Activated CD4-positive, alpha-beta T cell treated with anti-CD3 and anti-CD28 coated beads for 1 hour (primary cell): Measurements from ENCODE around the gene DUSP5.
A peak's percentile ranks its signal among the peaks of the same experiment; 100 is the strongest.

ENCODE experiments used
- DNase-seq: peaks from one replicate; pipeline ENCODE4 v3.0.0-alpha.2; 2020

DUSP5 gene

DNA sequence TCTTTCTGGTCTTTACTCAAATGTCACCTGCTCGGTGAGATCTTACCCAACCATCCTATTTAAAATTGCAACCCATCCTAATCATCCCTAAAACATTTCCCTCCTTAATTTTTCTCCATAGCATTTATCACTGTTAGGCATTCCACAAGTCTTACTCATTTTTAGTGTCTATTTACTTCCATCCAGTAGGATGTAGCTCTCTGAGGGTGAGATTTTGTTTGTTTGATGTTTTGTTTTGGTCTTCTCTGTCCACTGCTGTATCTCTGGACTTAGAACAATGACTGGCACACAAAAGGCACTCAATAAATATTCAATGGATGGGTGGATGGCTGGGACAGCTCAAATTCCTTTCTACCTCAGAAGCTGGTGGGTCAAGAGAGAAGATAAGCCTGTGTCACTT, 15.8 kb upstream of the DUSP5 start:
- no peak for DNase-seq

DNA sequence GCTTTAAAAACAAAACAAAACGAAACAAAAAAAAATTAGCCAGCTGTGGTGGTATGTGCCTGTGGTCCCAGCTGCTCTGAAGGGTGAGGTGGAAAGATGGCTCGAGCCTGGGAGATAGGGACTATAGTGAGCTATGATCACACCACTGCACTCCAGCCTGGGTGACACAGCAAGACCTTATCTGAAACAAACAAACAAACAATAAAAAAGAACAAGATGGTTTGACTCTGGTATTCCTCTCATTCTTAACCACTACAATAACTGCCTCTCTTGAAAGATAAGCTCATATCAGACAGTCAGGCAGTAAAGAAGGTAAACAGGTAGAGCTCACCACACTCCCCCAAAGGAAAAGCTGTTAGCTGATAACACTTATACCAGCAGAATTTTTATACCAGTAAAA, 14.1 kb upstream of the DUSP5 start:
- DNase-seq, result no peak

DNA sequence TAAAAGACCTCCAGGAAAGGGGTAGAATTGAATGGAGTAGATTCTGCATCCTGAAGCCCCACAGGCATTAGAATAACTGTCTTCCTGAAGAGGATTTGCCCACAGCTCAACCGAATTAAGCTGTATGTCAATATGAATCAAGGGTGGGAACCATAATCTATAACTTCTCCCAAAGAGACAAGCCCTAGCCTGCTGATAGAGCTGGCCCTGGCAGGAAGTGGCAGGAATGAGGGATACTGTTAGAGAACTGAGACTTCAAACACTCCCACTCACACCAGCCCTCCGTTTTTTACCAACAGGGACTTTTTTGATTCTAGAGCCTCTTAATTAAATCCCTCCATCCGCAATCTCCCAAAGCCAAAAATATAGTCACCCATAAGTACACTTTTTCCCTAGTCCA, 12.2 kb upstream of the DUSP5 start:
- DNase-seq, result no peak

DNA sequence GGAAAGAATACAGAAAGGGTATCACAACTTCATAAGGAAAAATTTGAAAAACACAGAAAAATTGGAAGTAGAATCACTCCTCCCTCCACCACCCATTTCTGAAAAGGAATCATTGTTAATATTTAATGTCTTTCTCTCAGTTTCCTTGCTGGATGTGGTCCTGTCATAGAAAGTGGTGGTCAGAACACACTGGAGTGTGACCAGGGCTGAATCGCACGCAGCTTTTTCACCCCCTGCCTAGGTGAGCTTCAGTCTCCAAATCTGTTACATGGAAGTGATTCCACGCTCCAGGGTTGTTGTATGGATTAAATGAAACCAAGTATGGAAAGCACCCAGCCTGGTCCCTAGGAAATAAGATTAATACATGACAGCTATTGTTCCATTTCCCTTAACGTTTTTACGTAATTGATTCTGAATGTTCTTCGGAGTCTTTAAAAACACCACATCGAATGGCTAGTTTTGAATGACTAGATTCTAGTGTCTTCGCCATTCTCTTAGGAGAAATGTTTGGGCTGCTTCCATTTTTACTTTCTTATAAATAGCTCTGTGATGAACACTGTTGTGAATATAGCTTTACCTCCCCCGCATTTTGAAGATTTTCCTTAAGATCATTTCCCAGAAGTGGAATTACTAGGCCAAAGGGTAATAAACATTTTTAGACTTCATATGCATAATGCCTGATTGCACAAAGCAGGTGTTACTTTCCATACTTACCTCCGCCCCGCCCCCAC, 10.9 kb upstream of the DUSP5 start:
- no peak for DNase-seq

DNA sequence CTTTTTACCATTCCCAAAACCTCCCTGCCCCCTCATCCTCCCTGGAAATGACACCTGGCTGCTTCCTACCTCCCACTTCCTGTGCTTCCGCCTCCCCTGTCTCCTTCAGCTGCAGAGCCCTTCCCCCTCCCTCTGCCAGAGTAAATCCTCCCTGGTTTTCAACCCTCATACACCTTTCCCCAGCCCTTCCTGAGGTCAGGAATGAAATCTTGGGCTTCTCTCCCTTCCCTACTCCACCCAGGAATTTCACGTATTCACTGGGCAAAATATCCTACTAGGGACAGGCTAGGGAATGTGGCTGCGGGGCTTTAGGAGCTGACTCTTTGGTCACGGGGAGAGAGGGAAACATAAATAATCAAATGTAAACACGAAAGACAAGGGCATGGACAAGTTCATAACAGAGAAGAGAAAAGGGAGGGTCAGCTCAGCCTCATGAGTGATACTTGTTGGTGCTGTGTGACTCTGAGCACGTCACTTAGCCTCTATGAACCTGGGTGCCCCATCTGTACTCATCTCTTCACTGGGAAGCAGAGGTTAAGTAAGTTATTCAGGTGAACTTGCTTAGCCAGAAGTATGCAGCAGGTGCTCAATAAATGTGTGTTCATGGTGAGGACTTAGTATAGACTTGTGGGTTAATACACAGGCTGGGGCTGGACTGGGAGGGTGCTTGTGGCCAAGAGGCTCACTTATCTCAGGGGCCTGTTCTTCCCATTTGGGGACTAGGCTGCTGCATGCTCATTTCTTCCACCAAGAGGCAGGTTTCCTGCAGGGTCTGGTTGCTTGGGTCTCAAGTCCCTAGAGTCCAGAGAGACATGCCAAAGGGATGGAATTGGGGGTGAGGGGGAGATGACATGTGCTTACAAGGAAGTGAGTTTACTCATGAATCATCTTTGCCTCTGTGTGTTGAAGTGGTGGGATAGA, 10.0 kb upstream of the DUSP5 start:
- DNase-seq, result no peak

DNA sequence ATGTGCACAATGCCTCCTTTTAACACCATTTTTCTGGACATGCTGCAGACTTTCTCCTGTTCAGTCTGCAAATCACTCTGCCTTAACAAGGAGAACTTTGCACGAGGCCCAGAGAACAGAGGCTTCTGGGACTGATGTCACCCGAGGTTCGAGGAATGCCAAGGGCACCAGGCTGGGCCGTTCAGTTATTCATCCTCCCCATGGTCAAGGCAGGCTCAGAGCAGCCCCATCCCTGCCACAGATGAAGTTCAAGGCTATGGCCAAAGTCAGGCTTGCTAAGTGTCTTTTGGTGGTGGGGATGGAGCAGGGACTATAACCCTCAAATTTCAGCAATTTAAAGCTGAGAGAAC, 9.4 kb upstream of the DUSP5 start:
- no peak for DNase-seq

DNA sequence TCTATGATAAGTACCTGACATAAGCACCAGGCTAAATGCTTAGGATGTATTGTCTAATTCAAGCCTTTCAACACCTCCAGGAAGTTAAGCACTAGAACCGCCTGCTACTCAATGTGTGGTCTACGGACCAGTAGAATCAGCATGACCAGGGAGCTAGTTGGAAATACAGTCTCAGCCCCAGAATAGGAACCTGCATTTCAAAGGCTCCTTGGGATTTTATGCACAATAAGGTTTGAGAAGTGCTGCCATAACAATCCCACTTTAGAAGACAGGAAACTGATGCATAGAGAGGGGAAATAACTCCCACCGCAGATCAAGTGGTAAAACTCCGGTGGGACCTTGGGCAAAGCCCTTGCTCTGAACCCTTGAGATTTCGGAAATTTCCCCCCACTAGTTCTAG, 8.8 kb upstream of the DUSP5 start:
- DNase-seq, result no peak

DNA sequence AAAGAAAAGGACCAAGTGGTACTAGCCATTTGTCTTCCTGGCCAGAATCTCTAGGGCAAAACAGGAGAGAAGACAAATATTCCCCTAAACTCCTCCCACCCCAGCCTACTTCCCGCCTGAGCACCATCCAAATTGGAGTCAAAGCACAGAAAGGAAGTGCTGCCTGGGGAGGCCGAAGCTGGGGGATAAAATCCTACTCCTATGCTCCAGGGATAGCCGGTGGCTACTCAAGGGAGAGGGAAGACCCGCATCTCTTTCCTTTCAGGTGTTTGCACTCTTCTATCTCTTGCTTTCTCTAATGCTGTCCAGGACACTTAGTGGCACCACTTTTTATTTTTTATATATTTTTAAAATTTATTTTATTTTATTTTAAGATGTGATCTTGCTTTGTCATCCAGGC, 7.1 kb upstream of the DUSP5 start:
- no peak for DNase-seq

DNA sequence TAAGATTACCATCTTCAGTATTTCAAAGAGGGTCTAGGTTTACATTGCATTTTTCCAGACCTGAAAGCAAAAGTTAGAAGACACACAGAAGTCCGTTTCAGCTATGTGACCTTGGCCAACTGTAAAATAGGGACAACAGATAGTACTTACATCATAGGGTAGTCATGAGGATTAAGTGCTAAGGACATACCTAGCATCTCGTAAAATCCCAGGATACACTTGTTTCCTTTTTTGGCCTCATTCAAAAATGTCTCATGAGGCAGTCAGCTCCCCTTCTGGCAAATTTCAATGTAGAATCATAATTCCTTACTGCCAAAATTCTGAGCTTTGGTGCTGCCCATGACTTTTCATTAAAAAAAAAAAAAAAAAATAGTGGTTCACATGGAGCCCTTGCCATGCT, 6.4 kb upstream of the DUSP5 start:
- no peak for DNase-seq

DNA sequence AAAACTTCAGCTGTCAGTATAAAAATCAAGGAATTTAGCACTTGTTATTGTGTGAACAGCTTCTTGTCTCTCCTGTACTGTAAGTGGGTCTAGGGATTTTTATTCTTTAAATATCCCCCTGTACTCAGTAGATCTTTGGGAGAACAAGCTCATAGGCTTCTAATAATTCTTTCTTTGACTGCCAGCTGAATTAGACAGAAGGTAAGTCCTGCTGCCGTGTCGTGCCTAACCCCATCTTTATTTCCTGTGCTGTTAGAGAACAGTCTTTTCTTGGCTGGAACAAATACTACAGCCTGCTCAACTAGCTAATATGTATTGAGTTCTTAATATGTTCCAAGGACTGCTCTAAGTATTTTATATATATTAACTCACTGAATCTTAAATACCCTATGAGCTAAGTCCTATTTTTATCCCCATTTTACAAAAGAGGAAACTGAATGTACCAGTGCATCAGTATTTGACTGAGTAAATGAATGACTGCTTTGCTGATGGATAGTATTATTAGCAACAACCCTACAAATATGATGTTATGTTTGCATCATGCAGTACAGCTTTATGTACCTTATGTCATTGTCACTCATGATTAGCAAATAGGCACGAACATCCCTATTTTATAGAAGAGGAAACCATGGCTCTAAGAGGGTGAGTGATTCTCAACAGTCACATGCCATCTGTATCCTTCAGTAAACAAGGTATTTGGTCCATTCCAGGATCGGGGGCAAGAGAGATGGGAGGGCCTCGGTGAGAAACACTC, 5.5 kb upstream of the DUSP5 start:
- DNase-seq, result no peak

DNA sequence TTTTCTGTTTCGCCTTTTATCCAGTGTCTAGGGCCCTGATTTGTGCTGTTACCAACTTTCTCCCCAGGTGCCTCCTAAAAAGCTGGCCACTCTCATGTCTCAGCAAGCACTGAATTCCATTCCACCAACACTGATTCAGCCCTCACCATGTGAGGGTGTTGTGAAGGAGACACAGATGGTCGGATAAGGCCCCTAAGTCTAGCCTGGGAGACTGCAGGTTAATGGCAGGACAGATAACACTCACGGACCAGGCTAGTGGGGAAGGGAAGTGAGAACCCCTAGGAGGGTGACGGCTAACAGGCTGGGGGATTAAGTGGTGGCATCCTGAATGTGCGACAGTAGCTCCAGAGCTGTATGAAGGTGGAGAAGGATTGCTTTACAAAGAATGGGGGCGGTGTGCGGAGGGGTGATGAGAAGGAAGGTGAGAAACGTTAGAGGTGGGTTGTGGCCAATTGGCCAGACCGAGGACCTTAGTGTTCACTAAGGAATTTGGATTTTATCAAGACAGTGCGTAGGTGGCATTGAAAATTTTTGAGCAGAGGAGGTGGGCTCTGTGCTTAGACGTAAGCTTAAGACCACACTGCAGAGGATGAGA, 3.8 kb upstream of the DUSP5 start:
- DNase-seq, result no peak

DNA sequence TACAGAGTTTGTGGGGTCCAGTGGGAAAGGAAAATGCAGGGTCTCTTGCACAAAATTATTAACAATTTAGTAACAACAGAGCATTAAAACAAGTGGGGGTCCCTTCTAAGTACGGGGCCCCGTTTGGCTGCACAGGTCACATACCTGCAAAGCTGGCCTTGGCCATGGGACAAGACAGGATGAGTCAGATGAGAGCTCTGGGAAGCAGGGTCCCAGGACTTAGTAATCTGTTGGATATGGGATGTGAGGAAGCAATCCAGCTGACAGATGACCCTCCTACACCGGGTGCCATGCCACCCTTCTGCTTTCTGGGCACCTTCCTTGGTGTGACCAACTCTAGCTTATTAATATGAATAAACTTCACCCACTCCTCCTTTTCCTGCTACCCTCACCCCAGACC, 3.2 kb upstream of the DUSP5 start:
- DNase-seq, result no peak

DNA sequence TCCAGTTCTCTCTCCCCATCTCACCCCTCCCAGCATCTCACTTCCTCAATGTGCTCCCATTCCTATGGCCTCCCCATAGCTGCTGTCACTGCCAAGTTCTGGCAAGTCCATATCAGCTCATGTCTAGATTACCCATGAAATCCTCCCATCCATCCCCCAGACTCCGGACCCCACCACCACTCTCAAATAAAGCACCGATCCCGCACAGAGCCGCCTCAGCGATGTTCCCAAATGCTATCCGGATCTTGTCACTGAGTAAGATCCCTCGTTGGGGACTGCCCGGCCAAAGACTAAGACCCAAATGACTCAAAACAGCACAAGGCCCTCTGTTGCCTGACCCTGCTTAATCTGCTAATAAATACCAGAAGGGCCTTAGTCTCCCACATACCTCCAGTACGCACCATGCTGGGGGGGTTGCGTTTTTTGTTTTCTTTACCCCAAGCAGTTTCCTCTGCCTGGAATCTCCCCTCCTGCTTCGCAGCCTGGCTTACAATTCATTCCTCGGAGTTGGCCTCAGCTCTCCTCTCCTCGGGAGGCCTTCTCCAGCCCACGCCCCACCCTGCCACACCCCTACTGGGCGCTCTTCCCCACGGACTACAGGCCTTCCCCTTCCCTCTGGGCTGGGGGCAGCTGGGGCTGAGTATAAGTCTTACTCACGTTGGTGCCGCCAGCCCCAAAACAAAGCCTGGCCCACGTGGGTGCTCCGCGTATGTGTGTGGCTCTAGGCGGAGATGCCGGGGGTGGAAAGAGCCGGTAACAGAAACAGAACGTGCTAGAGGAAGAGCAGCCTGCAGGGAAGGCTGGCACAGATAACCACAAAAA, 1.8 kb upstream of the DUSP5 start:
- DNase-seq, result peak; percentile 55

DNA sequence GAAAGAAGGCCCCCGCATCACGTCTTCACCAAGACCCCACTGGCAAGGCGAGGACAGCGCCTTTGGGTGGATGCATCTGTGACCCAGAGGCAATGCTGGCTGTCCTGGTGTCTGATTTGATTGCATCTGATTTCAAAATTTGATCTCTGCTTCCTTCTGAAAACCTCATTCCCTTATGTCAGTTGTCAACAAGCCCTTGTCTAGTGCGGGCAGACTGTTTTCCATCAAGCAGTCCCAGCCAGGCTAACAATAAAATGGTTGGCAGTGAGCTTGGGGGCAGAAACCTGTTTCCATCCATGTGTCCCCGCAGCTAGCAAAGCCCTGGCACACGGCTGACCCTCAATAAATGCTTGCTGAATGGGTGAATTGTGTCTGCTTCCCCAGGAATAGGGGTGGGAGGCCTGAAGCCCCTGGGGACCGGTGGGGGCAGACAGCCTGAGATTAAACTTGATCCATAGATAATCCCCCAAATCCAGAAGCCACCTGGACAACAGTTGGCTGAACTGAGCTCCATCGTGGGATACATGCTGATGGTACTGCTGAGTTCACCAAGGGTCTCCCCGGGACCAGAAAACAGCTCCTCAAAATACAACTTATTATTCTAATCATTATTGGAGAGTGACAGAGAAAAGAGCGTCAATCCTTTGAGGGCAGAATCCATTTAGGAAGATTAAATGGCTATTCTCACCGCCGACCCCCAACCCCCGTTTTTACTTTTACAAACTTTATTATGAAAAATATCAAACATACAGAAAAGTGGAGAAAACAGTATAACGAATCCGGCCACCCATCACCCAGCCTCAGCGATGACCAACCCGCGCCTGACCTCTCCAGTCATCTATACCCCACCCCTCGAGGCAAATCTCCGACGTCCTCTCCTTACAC, 912 bp upstream of the DUSP5 start:
- DNase-seq, result no peak

DNA sequence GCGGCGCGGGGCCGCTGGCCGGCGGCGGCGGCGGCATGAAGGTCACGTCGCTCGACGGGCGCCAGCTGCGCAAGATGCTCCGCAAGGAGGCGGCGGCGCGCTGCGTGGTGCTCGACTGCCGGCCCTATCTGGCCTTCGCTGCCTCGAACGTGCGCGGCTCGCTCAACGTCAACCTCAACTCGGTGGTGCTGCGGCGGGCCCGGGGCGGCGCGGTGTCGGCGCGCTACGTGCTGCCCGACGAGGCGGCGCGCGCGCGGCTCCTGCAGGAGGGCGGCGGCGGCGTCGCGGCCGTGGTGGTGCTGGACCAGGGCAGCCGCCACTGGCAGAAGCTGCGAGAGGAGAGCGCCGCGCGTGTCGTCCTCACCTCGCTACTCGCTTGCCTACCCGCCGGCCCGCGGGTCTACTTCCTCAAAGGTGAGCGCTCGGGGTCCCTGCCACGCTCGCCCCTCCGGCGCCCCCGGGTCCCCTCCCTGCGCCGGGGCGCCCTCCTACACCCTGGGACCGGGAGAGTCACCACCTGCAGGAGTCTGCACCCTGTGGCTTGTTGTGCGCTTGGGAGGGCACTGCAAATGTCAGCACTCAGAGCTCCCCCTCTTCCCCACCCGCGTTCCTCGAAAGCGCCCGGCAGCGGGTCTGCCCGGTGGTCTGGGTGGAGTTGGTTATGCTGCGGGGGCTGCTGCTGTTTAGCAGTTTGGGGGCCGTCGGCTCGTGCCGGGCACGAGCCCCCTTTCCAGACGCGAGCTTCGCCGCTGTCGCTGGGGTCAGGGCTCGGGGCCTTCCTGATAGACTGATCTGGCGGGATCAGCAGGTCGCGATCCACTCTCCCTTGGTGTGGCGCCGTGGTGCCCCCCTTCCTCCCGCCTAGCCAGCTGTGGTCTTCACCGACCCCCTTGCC, 627 bp downstream of the DUSP5 start:
- DNase-seq, result peak; percentile 46

DNA sequence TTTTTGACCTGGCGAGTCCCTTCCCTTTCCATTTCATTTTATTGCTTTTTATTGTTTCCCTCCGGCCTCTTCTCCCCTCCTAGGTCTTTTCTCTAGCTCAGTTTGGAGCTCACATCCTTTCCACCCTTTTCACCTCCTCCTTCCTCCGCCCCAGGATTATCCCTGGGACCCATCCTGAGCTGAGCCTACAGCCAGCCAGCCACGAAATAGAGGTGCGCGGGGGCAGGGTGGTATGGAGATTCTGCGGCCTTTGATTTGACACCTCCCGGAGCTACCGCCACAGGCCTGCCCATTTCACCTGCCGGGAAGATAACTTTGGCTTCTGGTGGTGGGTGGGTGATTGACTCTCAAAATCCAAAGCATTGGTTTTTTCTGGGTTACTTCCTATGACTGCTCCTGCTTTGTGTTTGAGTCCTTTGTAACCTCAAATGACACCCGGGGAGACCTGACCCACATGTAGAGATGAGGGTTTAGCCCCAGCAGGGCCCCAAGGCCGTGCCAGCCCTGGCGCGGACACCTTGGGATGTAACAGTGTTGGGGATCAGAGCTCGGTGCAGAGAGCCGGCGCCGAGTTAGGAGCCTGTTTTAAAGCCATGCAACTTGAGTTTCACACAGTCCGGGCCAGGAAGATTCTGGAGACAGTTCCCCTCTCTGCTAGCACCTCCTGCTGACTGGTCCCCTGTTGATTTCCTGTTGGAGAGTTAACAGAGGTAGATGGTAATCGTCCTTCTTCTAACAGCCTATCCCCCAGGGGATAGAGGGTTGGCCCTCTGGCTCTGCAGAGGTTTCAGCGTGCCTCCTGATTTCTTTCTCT, 1.5 kb downstream of the DUSP5 start:
- peak; percentile 19 for DNase-seq

DNA sequence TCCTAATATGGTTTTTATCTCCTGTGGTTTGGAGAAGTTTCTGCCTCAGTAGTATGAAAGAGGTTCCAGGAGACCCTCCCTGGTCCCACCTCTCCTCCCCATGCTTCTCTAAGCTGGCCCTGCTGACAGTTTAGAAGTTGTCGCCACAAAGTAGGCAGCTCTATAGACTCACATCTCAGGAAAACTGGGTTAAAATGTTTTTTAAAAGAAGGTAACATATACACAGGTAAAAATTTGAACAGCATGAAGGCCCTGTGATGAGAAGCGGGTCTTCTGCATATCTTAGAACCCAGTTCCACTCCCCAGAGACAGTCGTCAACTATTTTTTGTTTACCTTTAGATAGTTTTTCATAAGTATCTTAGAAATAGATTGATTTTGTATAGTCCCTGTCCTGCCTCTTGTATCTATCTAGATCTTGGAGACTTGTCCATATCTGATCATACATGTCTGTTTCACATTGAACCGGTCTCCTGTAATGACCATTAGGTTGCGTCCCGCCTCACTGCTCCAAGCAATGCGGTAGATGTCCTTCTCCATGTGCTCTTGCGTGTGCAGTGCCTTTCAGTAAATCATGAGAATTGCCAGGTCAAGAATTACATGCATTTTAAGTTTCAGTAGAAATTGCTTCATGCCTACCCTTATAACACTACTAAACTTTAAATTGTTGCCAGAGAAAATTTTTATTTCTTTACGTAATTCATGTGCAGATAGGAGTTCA, 2.2 kb downstream of the DUSP5 start:
- no peak for DNase-seq

DNA sequence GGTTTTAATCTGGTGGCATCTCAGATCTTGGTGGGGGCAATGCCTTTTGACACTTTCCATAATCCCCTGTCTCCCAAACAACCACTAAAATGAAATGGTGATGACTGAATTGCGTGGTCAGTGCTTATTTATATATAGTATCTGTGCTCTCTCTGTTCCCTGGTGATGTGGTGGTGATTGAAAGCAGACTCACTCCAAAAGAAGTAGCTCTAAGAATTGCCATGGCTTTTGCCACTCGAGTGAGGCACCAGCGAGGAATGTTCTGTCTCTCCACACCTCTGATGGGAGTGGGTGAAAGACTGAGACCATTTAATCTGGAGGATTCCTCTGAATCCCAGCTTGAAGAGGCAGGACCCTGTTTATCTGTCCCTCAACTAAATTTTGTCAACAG, 2.8 kb downstream of the DUSP5 start:
- no peak for DNase-seq
